Measurements from ENCODE around the gene FGFR3. TPM values are rescaled to one million over a fixed set of nuclear protein-coding genes. Genes with fewer than 3 reads are reported as not detected.
A peak's percentile ranks its signal among the peaks of the same experiment; 100 is the strongest.

FGFR3 gene
- total and polyA plus RNA-seq, 11 donors = 1.1 to 4.6 (median 2.3) TPM

DNA sequence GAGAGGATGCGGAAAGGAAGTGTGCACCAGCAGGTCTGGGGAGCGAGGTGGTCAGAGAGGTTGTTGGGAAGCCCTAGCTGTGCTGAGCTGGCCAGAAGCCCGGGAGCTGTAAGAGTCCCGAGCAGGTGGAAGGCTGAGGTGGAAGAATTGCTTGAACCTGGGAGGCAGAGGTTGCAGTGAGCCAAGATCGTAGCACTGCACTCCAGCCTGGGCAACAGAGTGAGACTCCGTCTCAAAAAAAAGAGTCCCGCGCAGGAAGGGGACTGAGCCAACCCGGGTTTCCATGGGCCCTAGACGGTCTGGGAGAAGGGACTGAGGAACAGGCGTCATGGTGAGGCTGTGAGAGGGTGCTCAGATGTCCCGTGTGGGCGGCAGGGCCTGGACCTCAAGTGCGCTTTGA lies 12.7 kb upstream of the FGFR3 start:
- DNase-seq (no peak), ATAC-seq (no peak)
- peaks cover 0 to 16% (median 7%) of the 10 kb centered on the region in 12 donors for H3K4me1 ChIP-seq
- H3K27me3 ChIP-seq = no peaks in the 10 kb centered on the region
- WGBS, 4 donors = 88 to 93% (median 90%) methylated on average over 14 of the region's 14 CpGs
- no peaks in the 10 kb centered on the region for H3K36me3 ChIP-seq
- TF ChIP-seq POLR2A (IDR thresholded peaks at IDR 0.05) (no peak), CTCF (IDR thresholded peaks at IDR 0.05) (no peak)
- H3K4me3 ChIP-seq = no peak overlapping the region
- H3K9me3 ChIP-seq = no peaks in the 10 kb centered on the region
- no peak overlapping the region for H3K27ac ChIP-seq
- intact Hi-C loops (cut with DNase I) = no loop called here

- Histone ChIP-seq H3K36me3 (no peaks in the 10 kb centered on the region), H3K27me3 (no peaks in the 10 kb centered on the region), H3K27ac (no peak overlapping the region), H3K4me1 (peaks cover 0 to 17% (median 9%) of the 10 kb centered on the region in 12 donors), H3K9me3 (no peaks in the 10 kb centered on the region), H3K4me3 (no peak overlapping the region)
- DNase-seq (no peak), ATAC-seq (no peak)
- TF ChIP-seq POLR2A (IDR thresholded peaks at IDR 0.05) (no peak), CTCF (IDR thresholded peaks at IDR 0.05) (no peak)
- 81 to 86% (median 82%) methylated on average over 6 to 10 of the region's 10 CpGs for WGBS, 4 donors
- intact Hi-C loops (cut with DNase I) = no loop called here
These were observed 10.1 kb upstream of the FGFR3 start for GRCh38 chr4:1783015-1783414.

- Histone ChIP-seq H3K27me3 (no peaks in the 10 kb centered on the region), H3K27ac (no peak overlapping the region), H3K9me3 (no peaks in the 10 kb centered on the region), H3K4me1 (peaks cover 0 to 17% (median 9%) of the 10 kb centered on the region in 12 donors), H3K4me3 (no peak overlapping the region), H3K36me3 (no peaks in the 10 kb centered on the region)
- ATAC-seq (no peak), DNase-seq (no peak)
- WGBS, 4 donors = 76 to 94% (median 78%) methylated on average over 5 to 12 of the region's 12 CpGs
- TF ChIP-seq POLR2A (IDR thresholded peaks at IDR 0.05) (no peak), CTCF (IDR thresholded peaks at IDR 0.05) (no peak)
- intact Hi-C loops (cut with DNase I) = no loop called here
These were observed 9.1 kb upstream of the FGFR3 start for GRCh38 chr4:1783970-1784369.

GRCh38 chr4:1784395-1784788 lies 8.7 kb upstream of the FGFR3 start:
- peaks cover 0 to 17% (median 9%) of the 10 kb centered on the region in 12 donors for H3K4me1 ChIP-seq
- intact Hi-C loops (cut with DNase I) = no loop called here
- H3K27me3 ChIP-seq = no peaks in the 10 kb centered on the region
- ATAC-seq (no peak), DNase-seq (no peak)
- no peak overlapping the region for H3K4me3 ChIP-seq
- no peaks in the 10 kb centered on the region for H3K36me3 ChIP-seq
- TF ChIP-seq POLR2A (IDR thresholded peaks at IDR 0.05) (no peak), CTCF (IDR thresholded peaks at IDR 0.05) (no peak)
- H3K9me3 ChIP-seq = no peaks in the 10 kb centered on the region
- 75 to 79% (median 77%) methylated on average over 10 of the region's 10 CpGs for WGBS, 4 donors
- peak overlapping the region in 5 of 12 donors; percentile 27 to 72 (median 38) for H3K27ac ChIP-seq

Measured in heart left ventricle (tissue), 16 donors.